ENCODE data around the gene AUP1. TPM values are rescaled to one million over a fixed set of nuclear protein-coding genes. Genes with fewer than 3 reads are reported as not detected.

AUP1 gene
- total and polyA plus RNA-seq, 12 donors, result 88.5 to 527 (median 113) TPM

DNA sequence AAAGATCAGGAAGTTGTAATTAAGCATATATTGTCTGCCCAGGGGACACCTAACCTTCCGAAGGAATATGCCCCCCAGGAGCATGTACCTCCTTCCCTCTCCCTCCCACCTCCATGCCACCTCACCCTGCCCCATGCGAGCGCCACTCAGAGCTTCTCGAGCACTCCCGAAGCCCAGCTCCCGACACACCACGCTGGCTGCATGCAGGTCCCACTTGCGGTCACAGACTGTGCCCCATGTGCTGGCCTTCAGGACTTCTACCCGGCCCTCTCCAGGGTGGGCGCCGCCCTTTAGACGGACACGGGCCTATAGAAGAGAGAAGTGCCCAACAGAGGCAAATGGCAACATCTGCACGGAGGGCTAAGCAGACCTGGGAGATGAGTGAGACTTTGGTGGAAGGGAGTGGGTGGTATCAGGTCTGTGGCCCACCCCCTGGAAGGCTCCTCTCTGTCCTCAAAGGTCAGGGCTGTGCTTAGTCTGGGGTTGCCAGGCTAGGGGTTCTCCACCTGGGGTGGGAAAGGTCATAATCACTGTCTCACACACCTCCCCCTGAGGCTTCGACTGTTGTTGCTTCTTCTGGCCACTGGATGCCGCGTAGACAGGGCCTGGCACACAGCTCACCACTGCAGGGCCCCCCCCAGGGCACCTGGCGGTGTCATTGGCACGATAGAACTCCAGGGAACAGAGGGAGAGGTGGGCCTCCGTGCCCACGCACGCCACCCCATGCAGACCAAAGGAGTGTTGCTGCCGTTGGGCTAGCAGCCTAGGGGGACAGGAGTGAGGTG, 6.9 kb upstream of the AUP1 start:
- no peak overlapping the region for H3K4me3 ChIP-seq
- H3K4me1 ChIP-seq (replicated peaks in 1 of 2), result no peaks in the 10 kb centered on the region
- intact Hi-C loops (cut with DNase I), result no loop called here
- TF ChIP-seq, protein P1, sequence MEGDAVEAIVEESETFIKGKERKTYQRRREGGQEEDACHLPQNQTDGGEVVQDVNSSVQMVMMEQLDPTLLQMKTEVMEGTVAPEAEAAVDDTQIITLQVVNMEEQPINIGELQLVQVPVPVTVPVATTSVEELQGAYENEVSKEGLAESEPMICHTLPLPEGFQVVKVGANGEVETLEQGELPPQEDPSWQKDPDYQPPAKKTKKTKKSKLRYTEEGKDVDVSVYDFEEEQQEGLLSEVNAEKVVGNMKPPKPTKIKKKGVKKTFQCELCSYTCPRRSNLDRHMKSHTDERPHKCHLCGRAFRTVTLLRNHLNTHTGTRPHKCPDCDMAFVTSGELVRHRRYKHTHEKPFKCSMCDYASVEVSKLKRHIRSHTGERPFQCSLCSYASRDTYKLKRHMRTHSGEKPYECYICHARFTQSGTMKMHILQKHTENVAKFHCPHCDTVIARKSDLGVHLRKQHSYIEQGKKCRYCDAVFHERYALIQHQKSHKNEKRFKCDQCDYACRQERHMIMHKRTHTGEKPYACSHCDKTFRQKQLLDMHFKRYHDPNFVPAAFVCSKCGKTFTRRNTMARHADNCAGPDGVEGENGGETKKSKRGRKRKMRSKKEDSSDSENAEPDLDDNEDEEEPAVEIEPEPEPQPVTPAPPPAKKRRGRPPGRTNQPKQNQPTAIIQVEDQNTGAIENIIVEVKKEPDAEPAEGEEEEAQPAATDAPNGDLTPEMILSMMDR (IDR thresholded peaks at IDR 0.05), result no peak
- no peak for TF ChIP-seq POLR2A (IDR thresholded peaks at IDR 0.05)
- no peak overlapping the region for H3K27ac ChIP-seq
- no peaks in the 10 kb centered on the region for H3K9me3 ChIP-seq (replicated peaks in 1 of 3)
- 84 to 89% (median 86%) methylated on average over 15 to 23 of the region's 23 CpGs for WGBS, 4 donors
- H3K36me3 ChIP-seq (replicated peaks in 1 of 2), result peaks cover 0 to 13% of the 10 kb centered on the region in 2 donors
- H3K27me3 ChIP-seq, result no peaks in the 10 kb centered on the region
- no peak for DNase-seq

DNA sequence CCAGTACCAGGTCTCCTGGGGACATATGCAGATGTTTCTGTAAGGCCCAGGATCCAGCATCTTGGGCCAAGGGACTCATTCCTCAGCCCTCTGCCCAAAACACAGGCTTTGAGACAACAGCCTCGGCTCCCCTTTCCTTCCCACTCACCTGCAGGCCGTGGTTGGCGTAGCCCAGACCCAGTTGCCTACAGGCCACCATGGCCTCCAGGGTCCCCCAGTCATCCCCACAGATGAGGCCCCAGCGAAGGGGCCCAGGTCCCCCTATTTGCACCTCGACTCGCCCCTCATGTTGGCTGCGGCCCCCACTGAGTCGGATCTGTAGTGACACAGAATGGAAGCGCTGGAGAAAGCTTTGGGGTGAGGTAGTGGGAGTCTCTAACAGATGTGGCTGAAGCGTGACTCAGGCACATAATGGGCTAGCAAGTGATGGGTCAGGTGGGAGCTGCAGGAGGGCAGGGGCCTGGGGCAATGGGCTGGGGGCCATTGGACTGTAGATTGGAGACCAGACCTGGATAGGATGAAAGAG, 6.0 kb upstream of the AUP1 start:
- intact Hi-C loops (cut with DNase I), result no loop called here
- Histone ChIP-seq H3K4me3 (no peak overlapping the region), H3K27ac (no peak overlapping the region), H3K36me3 (replicated peaks in 1 of 2) (peaks cover 0 to 13% of the 10 kb centered on the region in 2 donors), H3K27me3 (no peaks in the 10 kb centered on the region), H3K4me1 (replicated peaks in 1 of 2) (peaks cover 0 to 7% of the 10 kb centered on the region in 2 donors), H3K9me3 (replicated peaks in 1 of 3) (no peaks in the 10 kb centered on the region)
- no peak for TF ChIP-seq POLR2A (IDR thresholded peaks at IDR 0.05)
- TF ChIP-seq, protein P1 (IDR thresholded peaks at IDR 0.05), result no peak
- no peak for DNase-seq
- WGBS, 4 donors, result 85 to 97% (median 89%) methylated on average over 6 to 10 of the region's 10 CpGs

DNA sequence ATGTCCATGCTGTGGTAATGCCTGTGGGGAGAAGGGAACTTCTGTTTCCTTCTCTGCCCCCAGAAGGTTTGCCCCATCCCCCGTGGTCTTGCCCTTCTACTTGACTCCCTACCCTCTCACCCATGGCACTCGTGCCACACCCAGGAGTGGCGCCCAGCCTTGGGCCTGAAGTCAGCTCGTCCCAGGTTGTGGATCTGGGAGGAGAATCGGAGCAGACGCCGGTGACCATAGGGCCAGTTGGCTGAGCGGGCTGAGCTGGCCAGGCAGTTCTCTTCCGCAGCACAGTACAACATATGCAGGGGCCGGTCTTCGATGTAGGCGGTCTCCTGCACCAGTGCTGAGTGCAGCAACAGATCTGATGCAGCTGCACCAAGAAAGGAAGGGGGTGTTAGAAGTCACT, 4.9 kb upstream of the AUP1 start:
- no peaks in the 10 kb centered on the region for H3K9me3 ChIP-seq (replicated peaks in 1 of 3)
- peaks cover 0 to 13% of the 10 kb centered on the region in 2 donors for H3K36me3 ChIP-seq (replicated peaks in 1 of 2)
- H3K27me3 ChIP-seq, result no peaks in the 10 kb centered on the region
- TF ChIP-seq, protein P1 (IDR thresholded peaks at IDR 0.05), result no peak
- TF ChIP-seq POLR2A (IDR thresholded peaks at IDR 0.05), result no peak
- intact Hi-C loops (cut with DNase I), result no loop called here
- 83 to 97% (median 85%) methylated on average over 4 to 12 of the region's 12 CpGs for WGBS, 4 donors
- H3K27ac ChIP-seq, result no peak overlapping the region
- DNase-seq, result no peak
- H3K4me1 ChIP-seq (replicated peaks in 1 of 2), result peaks cover 0 to 7% of the 10 kb centered on the region in 2 donors
- H3K4me3 ChIP-seq, result no peak overlapping the region

DNA sequence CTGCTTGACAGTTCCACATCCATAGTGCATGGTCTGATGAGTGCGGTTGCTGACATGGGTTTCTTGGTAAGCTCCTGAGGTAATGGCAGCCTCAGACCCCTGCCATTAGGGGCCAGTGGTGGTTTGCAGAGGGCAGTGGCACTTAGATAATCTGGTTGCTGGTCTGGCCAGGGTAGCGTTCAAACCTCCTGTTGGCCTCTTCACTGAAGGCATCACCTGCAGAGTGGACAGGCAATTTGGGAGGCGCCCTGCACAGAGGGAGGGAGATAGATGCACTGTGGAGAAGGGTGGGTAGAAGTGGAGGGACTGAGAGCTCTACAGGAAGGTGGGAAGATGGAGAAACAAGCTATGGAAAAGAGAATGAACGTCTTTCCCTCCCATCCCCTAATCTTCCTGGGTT, 4.0 kb upstream of the AUP1 start:
- Histone ChIP-seq H3K9me3 (replicated peaks in 1 of 3) (no peaks in the 10 kb centered on the region), H3K4me3 (no peak overlapping the region), H3K27ac (no peak overlapping the region), H3K4me1 (replicated peaks in 1 of 2) (peaks cover 6 to 12% of the 10 kb centered on the region in 2 donors), H3K36me3 (replicated peaks in 1 of 2) (peaks cover 0 to 13% of the 10 kb centered on the region in 2 donors), H3K27me3 (no peaks in the 10 kb centered on the region)
- intact Hi-C loops (cut with DNase I), result no loop called here
- no peak for DNase-seq
- TF ChIP-seq, protein P1 (IDR thresholded peaks at IDR 0.05), result no peak
- no peak for TF ChIP-seq POLR2A (IDR thresholded peaks at IDR 0.05)
- 81 to 91% (median 83%) methylated on average over 3 to 4 of the region's 4 CpGs for WGBS, 4 donors
